ENCODE data around the gene C8A. TPM values are rescaled to one million over a fixed set of nuclear protein-coding genes. Genes with fewer than 3 reads are reported as not detected.

C8A gene
- polyA plus RNA-seq, 4 donors = 0.60 TPM; not detected in 3

GRCh38 chr1:56880774-56881173, 26.2 kb downstream of the C8A start:
- no peak for DNase-seq (ENCODE audit: low read depth in 4 of 4, low spot score in 3 of 4)

GRCh38 chr1:56881417-56881816, 26.8 kb downstream of the C8A start:
- no peak for DNase-seq (ENCODE audit: low read depth in 4 of 4, low spot score in 3 of 4)

GRCh38 chr1:56890229-56890628, 35.6 kb downstream of the C8A start:
- no peak for DNase-seq (ENCODE audit: low read depth in 4 of 4, low spot score in 3 of 4)

GRCh38 chr1:56894014-56894413, 39.4 kb downstream of the C8A start:
- no peak for DNase-seq (ENCODE audit: low read depth in 4 of 4, low spot score in 3 of 4)

GRCh38 chr1:56897150-56898004, 42.8 kb downstream of the C8A start:
- no peak for DNase-seq (ENCODE audit: low read depth in 4 of 4, low spot score in 3 of 4)

- DNase-seq (ENCODE audit: low read depth in 4 of 4, low spot score in 3 of 4) = no peak
These were observed 43.4 kb downstream of the C8A start for GRCh38 chr1:56898005-56898373.

GRCh38 chr1:56898879-56899278, 44.3 kb downstream of the C8A start:
- DNase-seq (ENCODE audit: low read depth in 4 of 4, low spot score in 3 of 4) = no peak

- no peak for DNase-seq (ENCODE audit: low read depth in 4 of 4, low spot score in 3 of 4)
These were observed 47.1 kb downstream of the C8A start for GRCh38 chr1:56901716-56902115.

GRCh38 chr1:56903778-56904177, 49.2 kb downstream of the C8A start:
- DNase-seq (ENCODE audit: low read depth in 4 of 4, low spot score in 3 of 4) = no peak

- DNase-seq (ENCODE audit: low read depth in 4 of 4, low spot score in 3 of 4) = no peak
These were observed 50.2 kb downstream of the C8A start for GRCh38 chr1:56904663-56905397.

GRCh38 chr1:56905667-56906066, 51.1 kb downstream of the C8A start:
- no peak for DNase-seq (ENCODE audit: low read depth in 4 of 4, low spot score in 3 of 4)

GRCh38 chr1:56908619-56909221, 54.1 kb downstream of the C8A start:
- no peak for DNase-seq (ENCODE audit: low read depth in 4 of 4, low spot score in 3 of 4)

GRCh38 chr1:56910441-56910985, 55.9 kb downstream of the C8A start:
- DNase-seq (ENCODE audit: low read depth in 4 of 4, low spot score in 3 of 4) = no peak

- no peak for DNase-seq (ENCODE audit: low read depth in 4 of 4, low spot score in 3 of 4)
These were observed 56.7 kb downstream of the C8A start for GRCh38 chr1:56911098-56911938.

GRCh38 chr1:56912325-56912724, 57.7 kb downstream of the C8A start:
- DNase-seq (ENCODE audit: low read depth in 4 of 4, low spot score in 3 of 4) = no peak

GRCh38 chr1:56915960-56916359, 61.4 kb downstream of the C8A start:
- peak in 1 of 4 donors; percentile 29 for DNase-seq (ENCODE audit: low read depth in 4 of 4, low spot score in 3 of 4)

- no peak for DNase-seq (ENCODE audit: low read depth in 4 of 4, low spot score in 3 of 4)
These were observed 62.0 kb downstream of the C8A start for GRCh38 chr1:56916630-56917029.

- no peak for DNase-seq (ENCODE audit: low read depth in 4 of 4, low spot score in 3 of 4)
These were observed 62.8 kb downstream of the C8A start for GRCh38 chr1:56917356-56917755.

GRCh38 chr1:56920591-56921001, 66.0 kb downstream of the C8A start:
- DNase-seq (ENCODE audit: low read depth in 4 of 4, low spot score in 3 of 4) = no peak

GRCh38 chr1:56921479-56921878, 66.9 kb downstream of the C8A start:
- no peak for DNase-seq (ENCODE audit: low read depth in 4 of 4, low spot score in 3 of 4)
